ENCODE data around the gene HMGB1. TPM values are rescaled to one million over a fixed set of nuclear protein-coding genes. Genes with fewer than 3 reads are reported as not detected.
"Not testable (repeated sequence)": the region's sequence is repeated elsewhere in the genome, so short reads cannot be mapped to it uniquely, and the experiment has no call there.

Gene HMGB1
- total RNA-seq, 5 donors from 2014 or later (not counting 1 experiment from before 2014, with no cell fraction given): 290 to 406 (median 300) TPM

DNA sequence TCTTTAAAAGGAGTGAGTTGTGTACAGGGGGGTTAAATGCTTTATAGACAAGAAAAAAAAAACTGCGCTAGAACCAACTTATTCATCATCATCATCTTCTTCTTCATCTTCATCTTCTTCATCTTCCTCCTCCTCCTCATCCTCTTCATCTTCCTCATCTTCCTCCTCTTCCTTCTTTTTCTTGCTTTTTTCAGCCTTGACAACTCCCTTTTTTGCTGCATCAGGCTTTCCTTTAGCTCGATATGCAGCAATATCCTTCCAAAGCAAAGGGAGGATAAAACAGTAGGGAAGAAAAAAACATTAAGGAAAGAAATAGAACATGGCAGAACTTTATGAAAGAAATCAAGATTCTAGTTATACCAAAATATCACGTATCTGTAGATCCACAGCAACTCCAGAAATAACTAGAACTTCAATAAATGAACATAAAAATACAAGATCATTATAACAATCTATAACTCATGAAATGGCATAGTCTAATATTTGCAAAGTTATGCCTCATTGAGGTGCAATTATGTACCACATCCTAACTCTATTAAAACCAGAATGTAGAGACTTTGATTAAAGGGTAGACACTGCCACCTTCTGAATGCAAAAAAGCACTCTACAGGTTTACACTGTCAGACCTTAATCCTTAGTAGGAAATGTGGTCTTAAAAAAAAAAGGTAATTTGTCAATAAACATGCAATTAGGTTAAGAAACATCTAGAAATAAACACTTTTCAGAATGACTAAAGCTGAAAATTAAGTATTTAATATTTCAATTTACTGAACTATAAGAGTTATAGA lies 4.3 kb downstream of the HMGB1 start:
- Histone ChIP-seq H3K36me3 (ENCODE audit: control insufficient read depth in 2 of 2, extremely low read depth in 1 of 2, insufficient read depth in 1 of 2, low read length in 1 of 2) (peaks cover 0 to 29% of the 10 kb centered on the region in 2 donors), H3K4me1 (ENCODE audit: control insufficient read depth in 1 of 2, extremely low read depth in 1 of 2, insufficient read depth in 2 of 2, low read length in 2 of 2) (peaks cover 13 to 22% of the 10 kb centered on the region in 2 experiments), H3K27ac (ENCODE audit: low read length) (peak overlapping the region; percentile 88)
- H3K27me3 ChIP-seq (replicated peaks in 1 of 2; ENCODE audit: control insufficient read depth in 2 of 2, extremely low read depth in 1 of 2, insufficient read depth in 2 of 2, low read length in 1 of 2); POLR2A ChIA-PET; H3K27me3 Mint-ChIP-seq; H3K9me3 Mint-ChIP-seq; H3K4me3 ChIP-seq (ENCODE audit: control insufficient read depth in 1 of 2, extremely low read depth in 1 of 2, low read length in 1 of 2); H3K9me3 ChIP-seq; ATAC-seq (replicated peaks in 1 of 4): not testable (repeated sequence)
- Mint-ChIP-seq H3K27ac (peak overlapping the region; percentile 86 to 92), H3K4me3 (peak overlapping the region; percentile 21 to 93 (median 89)), H3K4me1 (peaks cover 43 to 57% (median 52%) of the 10 kb centered on the region in 3 donors), H3K36me3 (peaks cover 27% of the 10 kb centered on the region)
- WGBS (ENCODE audit: insufficient coverage): no CpG with 5 or more reads among the region's 3 CpGs
- CTCF ChIA-PET: interaction anchor here (0.6 to 2.6 kb wide), 10 partner anchors 21 to 329 kb away, joined by 3 to 12 read pairs (median 4); no protein-coding TSS in a partner anchor
- peak in 3 of 35 experiments; percentile 13 to 75 (median 23) for DNase-seq

DNA sequence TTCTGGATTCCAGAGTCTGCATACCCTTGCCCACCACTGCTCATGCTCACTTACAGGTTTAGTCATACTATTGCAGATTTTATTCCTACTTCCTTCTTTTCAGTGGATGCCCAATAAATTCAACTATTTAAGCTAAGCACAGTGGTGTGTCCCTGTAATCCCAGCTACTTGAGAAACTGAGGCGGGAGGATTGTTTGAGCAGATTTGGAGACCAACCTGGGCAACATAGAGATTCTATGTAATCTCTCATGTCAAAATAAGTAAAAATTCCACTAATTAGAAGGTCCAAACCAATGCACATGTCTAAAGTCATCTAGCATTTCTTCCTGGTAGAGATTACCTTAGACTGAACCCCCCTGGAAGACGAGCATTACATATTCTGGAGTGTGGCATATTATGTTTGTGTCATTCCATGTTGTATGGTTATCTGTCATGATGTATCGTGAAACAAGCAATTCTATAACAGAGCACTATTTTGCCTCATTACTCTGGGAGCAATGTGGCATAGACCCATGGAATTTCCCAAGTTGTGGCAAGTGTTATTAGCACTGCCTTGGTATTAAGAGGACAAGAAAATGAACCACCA lies 8.3 kb downstream of the HMGB1 start:
- Mint-ChIP-seq H3K4me1 (peaks cover 26 to 43% (median 41%) of the 10 kb centered on the region in 3 donors), H3K9me3 (no peaks in the 10 kb centered on the region), H3K4me3 (no peak overlapping the region), H3K27me3 (no peaks in the 10 kb centered on the region), H3K36me3 (peaks cover 19% of the 10 kb centered on the region), H3K27ac (peak overlapping the region; percentile 30 to 65)
- no peaks in the 10 kb centered on the region for H3K27me3 ChIP-seq (replicated peaks in 1 of 2; ENCODE audit: control insufficient read depth in 2 of 2, extremely low read depth in 1 of 2, insufficient read depth in 2 of 2, low read length in 1 of 2)
- H3K36me3 ChIP-seq (ENCODE audit: control insufficient read depth in 2 of 2, extremely low read depth in 1 of 2, insufficient read depth in 1 of 2, low read length in 1 of 2): peaks cover 0 to 20% of the 10 kb centered on the region in 2 donors
- H3K9me3 ChIP-seq: no peaks in the 10 kb centered on the region
- CTCF ChIA-PET: no interaction called here
- POLR2A ChIA-PET: no interaction called here
- DNase-seq (no peak), ATAC-seq (replicated peaks in 1 of 4) (no peak)
- no peak overlapping the region for H3K4me3 ChIP-seq (ENCODE audit: control insufficient read depth in 1 of 2, extremely low read depth in 1 of 2, low read length in 1 of 2)
- no CpG with 5 or more reads among the region's 3 CpGs for WGBS (ENCODE audit: insufficient coverage)
- H3K4me1 ChIP-seq (ENCODE audit: control insufficient read depth in 1 of 2, extremely low read depth in 1 of 2, insufficient read depth in 2 of 2, low read length in 2 of 2): peaks cover under 1 to 12% of the 10 kb centered on the region in 2 experiments
- no peak overlapping the region for H3K27ac ChIP-seq (ENCODE audit: low read length)

GRCh38 chr13:30456290-30456689 lies 9.4 kb downstream of the HMGB1 start:
- WGBS (ENCODE audit: insufficient coverage): 69% methylated on average over 2 of the region's 3 CpGs
- Histone ChIP-seq H3K9me3 (no peaks in the 10 kb centered on the region), H3K4me1 (ENCODE audit: control insufficient read depth in 1 of 2, extremely low read depth in 1 of 2, insufficient read depth in 2 of 2, low read length in 2 of 2) (peaks cover 0 to under 1% of the 10 kb centered on the region in 2 experiments), H3K27me3 (replicated peaks in 1 of 2; ENCODE audit: control insufficient read depth in 2 of 2, extremely low read depth in 1 of 2, insufficient read depth in 2 of 2, low read length in 1 of 2) (no peaks in the 10 kb centered on the region), H3K36me3 (ENCODE audit: control insufficient read depth in 2 of 2, extremely low read depth in 1 of 2, insufficient read depth in 1 of 2, low read length in 1 of 2) (peaks cover 0 to 11% of the 10 kb centered on the region in 2 donors), H3K27ac (ENCODE audit: low read length) (no peak overlapping the region), H3K4me3 (ENCODE audit: control insufficient read depth in 1 of 2, extremely low read depth in 1 of 2, low read length in 1 of 2) (no peak overlapping the region)
- ChIA-PET CTCF (interaction anchor here in 1 of 2 donors (0.6 kb wide), 1 partner anchor 48 kb away, joined by 3 read pairs; no protein-coding TSS in a partner anchor), POLR2A (interaction anchor here in 1 of 2 donors (0.6 kb wide), 1 partner anchor 117 kb away, joined by 5 read pairs; no protein-coding TSS in a partner anchor)
- Mint-ChIP-seq H3K27me3 (no peaks in the 10 kb centered on the region), H3K4me1 (peaks cover 16 to 33% (median 31%) of the 10 kb centered on the region in 3 donors), H3K4me3 (no peak overlapping the region), H3K27ac (peak overlapping the region; percentile 53 to 62), H3K36me3 (peaks cover 11% of the 10 kb centered on the region), H3K9me3 (no peaks in the 10 kb centered on the region)
- DNase-seq (no peak), ATAC-seq (replicated peaks in 1 of 4) (no peak)

DNA sequence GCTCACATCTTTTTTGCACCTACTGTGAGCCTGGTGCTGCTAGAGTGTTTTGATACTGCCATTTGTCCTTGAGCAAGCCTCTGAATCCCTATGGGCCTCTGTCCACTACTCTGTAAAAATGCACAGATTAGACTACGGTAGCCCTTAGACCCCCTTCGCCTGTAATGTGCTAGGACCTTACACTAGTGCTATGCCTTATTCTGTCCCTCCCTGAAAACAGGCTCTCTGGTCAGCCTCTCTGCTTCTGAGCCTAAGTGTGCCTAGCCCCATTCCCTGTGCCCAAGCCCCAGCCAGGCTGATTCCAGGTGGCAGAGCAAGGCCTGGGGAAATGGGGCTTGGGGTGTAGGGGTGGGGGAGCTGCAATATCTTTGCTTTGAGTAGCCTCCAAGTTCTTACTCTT lies 10.7 kb downstream of the HMGB1 start:
- no peaks in the 10 kb centered on the region for H3K9me3 Mint-ChIP-seq
- DNase-seq (no peak), ATAC-seq (replicated peaks in 1 of 4) (peak in 3 of 4 experiments; percentile 17 to 24 (median 22))
- peaks cover 14 to 32% (median 30%) of the 10 kb centered on the region in 3 donors for H3K4me1 Mint-ChIP-seq
- POLR2A ChIA-PET: interaction anchor here (0.5 to 0.7 kb wide), 3 partner anchors 84 to 341 kb away, joined by 3 to 5 read pairs (median 3); no protein-coding TSS in a partner anchor
- 100% methylated on average over 2 of the region's 2 CpGs for WGBS (ENCODE audit: insufficient coverage)
- Histone ChIP-seq H3K9me3 (no peaks in the 10 kb centered on the region), H3K4me3 (ENCODE audit: control insufficient read depth in 1 of 2, extremely low read depth in 1 of 2, low read length in 1 of 2) (no peak overlapping the region), H3K36me3 (ENCODE audit: control insufficient read depth in 2 of 2, extremely low read depth in 1 of 2, insufficient read depth in 1 of 2, low read length in 1 of 2) (peaks cover 0 to 10% of the 10 kb centered on the region in 2 donors), H3K4me1 (ENCODE audit: control insufficient read depth in 1 of 2, extremely low read depth in 1 of 2, insufficient read depth in 2 of 2, low read length in 2 of 2) (no peaks in the 10 kb centered on the region), H3K27me3 (replicated peaks in 1 of 2; ENCODE audit: control insufficient read depth in 2 of 2, extremely low read depth in 1 of 2, insufficient read depth in 2 of 2, low read length in 1 of 2) (no peaks in the 10 kb centered on the region), H3K27ac (ENCODE audit: low read length) (no peak overlapping the region)
- CTCF ChIA-PET: interaction anchor here (0.6 to 1.1 kb wide), 4 partner anchors 49 to 323 kb away, joined by 3 to 6 read pairs (median 4); no protein-coding TSS in a partner anchor
- H3K27me3 Mint-ChIP-seq: no peaks in the 10 kb centered on the region
- H3K36me3 Mint-ChIP-seq: peaks cover 9% of the 10 kb centered on the region
- H3K27ac Mint-ChIP-seq: no peak overlapping the region
- no peak overlapping the region for H3K4me3 Mint-ChIP-seq

- H3K4me1 ChIP-seq (ENCODE audit: control insufficient read depth in 1 of 2, extremely low read depth in 1 of 2, insufficient read depth in 2 of 2, low read length in 2 of 2): no peaks in the 10 kb centered on the region
- POLR2A ChIA-PET: no interaction called here
- WGBS (ENCODE audit: insufficient coverage): no CpG with 5 or more reads among the region's 4 CpGs
- no peak overlapping the region for H3K4me3 Mint-ChIP-seq
- peaks cover 3 to 21% (median 19%) of the 10 kb centered on the region in 3 donors for H3K4me1 Mint-ChIP-seq
- H3K9me3 ChIP-seq: no peaks in the 10 kb centered on the region
- no peaks in the 10 kb centered on the region for H3K27me3 Mint-ChIP-seq
- H3K36me3 Mint-ChIP-seq: peaks cover 2% of the 10 kb centered on the region
- H3K27me3 ChIP-seq (replicated peaks in 1 of 2; ENCODE audit: control insufficient read depth in 2 of 2, extremely low read depth in 1 of 2, insufficient read depth in 2 of 2, low read length in 1 of 2): no peaks in the 10 kb centered on the region
- ATAC-seq (replicated peaks in 1 of 4) (no peak), DNase-seq (no peak)
- no peak overlapping the region for H3K4me3 ChIP-seq (ENCODE audit: control insufficient read depth in 1 of 2, extremely low read depth in 1 of 2, low read length in 1 of 2)
- H3K27ac Mint-ChIP-seq: no peak overlapping the region
- CTCF ChIA-PET: no interaction called here
- peaks cover 0 to 3% of the 10 kb centered on the region in 2 donors for H3K36me3 ChIP-seq (ENCODE audit: control insufficient read depth in 2 of 2, extremely low read depth in 1 of 2, insufficient read depth in 1 of 2, low read length in 1 of 2)
- H3K27ac ChIP-seq (ENCODE audit: low read length): no peak overlapping the region
- H3K9me3 Mint-ChIP-seq: no peaks in the 10 kb centered on the region
Measured at GRCh38 chr13:30453727-30454126, 12.0 kb downstream of the HMGB1 start.

DNA sequence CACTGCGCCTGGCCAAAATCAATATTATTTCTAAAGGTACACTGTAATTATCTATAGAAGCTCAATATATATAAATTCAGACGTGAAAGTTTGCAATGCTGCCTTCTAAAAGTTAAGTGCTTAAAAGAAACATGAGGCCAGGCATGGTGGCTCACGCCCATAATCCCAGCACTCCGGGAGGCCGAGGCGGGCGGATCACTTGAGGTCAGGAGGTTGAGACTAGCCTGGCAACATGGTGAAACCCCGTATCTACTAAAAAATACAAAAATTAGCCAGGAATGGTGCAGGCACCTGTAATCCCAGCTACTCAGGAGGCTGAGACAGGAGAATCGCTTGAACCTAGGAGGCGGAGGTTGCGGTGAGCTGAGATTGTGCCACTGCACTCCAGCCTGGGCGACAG lies 14.3 kb downstream of the HMGB1 start:
- H3K9me3 ChIP-seq; H3K27ac ChIP-seq (ENCODE audit: low read length); DNase-seq; H3K4me1 ChIP-seq (ENCODE audit: control insufficient read depth in 1 of 2, extremely low read depth in 1 of 2, insufficient read depth in 2 of 2, low read length in 2 of 2); H3K36me3 ChIP-seq (ENCODE audit: control insufficient read depth in 2 of 2, extremely low read depth in 1 of 2, insufficient read depth in 1 of 2, low read length in 1 of 2); H3K4me3 ChIP-seq (ENCODE audit: control insufficient read depth in 1 of 2, extremely low read depth in 1 of 2, low read length in 1 of 2); H3K36me3 Mint-ChIP-seq; H3K27me3 ChIP-seq (replicated peaks in 1 of 2; ENCODE audit: control insufficient read depth in 2 of 2, extremely low read depth in 1 of 2, insufficient read depth in 2 of 2, low read length in 1 of 2); H3K4me3 Mint-ChIP-seq; H3K27me3 Mint-ChIP-seq; H3K9me3 Mint-ChIP-seq; H3K27ac Mint-ChIP-seq; ATAC-seq (replicated peaks in 1 of 4): not testable (repeated sequence)
- WGBS (ENCODE audit: insufficient coverage): no CpG with 5 or more reads among the region's 12 CpGs
- H3K4me1 Mint-ChIP-seq: peaks cover 0 to 12% (median 5%) of the 10 kb centered on the region in 3 donors
- ChIA-PET CTCF (interaction anchor here in 1 of 2 donors (0.6 kb wide), 1 partner anchor 228 kb away, joined by 5 read pairs; no protein-coding TSS in a partner anchor), POLR2A (interaction anchor here in 1 of 2 donors (0.7 kb wide), 1 partner anchor 110 kb away, joined by 3 read pairs; no protein-coding TSS in a partner anchor)

Data from T-cell (primary cell).